Fibroblast of the conjunctiva (primary cell): ENCODE measurements around the gene RAD23B.
"Not testable (repeated sequence)": the region's sequence is repeated elsewhere in the genome, so short reads cannot be mapped to it uniquely, and the experiment has no call there.

ENCODE experiments used
- DNase-seq: peaks from one replicate; pipeline ENCODE4 v3.0.0-alpha.2; 2010; ENCODE audit warnings: low read depth

The RAD23B gene

GRCh38 chr9:107282759-107283622 lies at the start of gene RAD23B:
RAD23B (plus strand) TSS chr9:107283279; CDS start chr9:107283630, 351 bp downstream.
- peak; percentile 98 for DNase-seq

GRCh38 chr9:107235765-107236442 lies 47.2 kb upstream of the RAD23B start:
- DNase-seq, result no peak

GRCh38 chr9:107237873-107238272 lies 45.2 kb upstream of the RAD23B start:
- no peak for DNase-seq

- DNase-seq, result no peak
These were observed 43.6 kb upstream of the RAD23B start for GRCh38 chr9:107239474-107239873.

GRCh38 chr9:107240260-107240659 lies 42.8 kb upstream of the RAD23B start:
- no peak for DNase-seq

- no peak for DNase-seq
These were observed 40.7 kb upstream of the RAD23B start for GRCh38 chr9:107242073-107243030.

- no peak for DNase-seq
These were observed 39.3 kb upstream of the RAD23B start for GRCh38 chr9:107243742-107244141.

- no peak for DNase-seq
These were observed 36.5 kb upstream of the RAD23B start for GRCh38 chr9:107246259-107247254.

- DNase-seq, result no peak
These were observed 34.4 kb upstream of the RAD23B start for GRCh38 chr9:107248714-107249113.

- DNase-seq, result no peak
These were observed 33.9 kb upstream of the RAD23B start for GRCh38 chr9:107249131-107249533.

- no peak for DNase-seq
These were observed 33.3 kb upstream of the RAD23B start for GRCh38 chr9:107249665-107250285.

- peak; percentile 74 for DNase-seq
These were observed 31.2 kb upstream of the RAD23B start for GRCh38 chr9:107251756-107252322.

GRCh38 chr9:107258919-107259318 lies 24.2 kb upstream of the RAD23B start:
- no peak for DNase-seq

- not testable (repeated sequence) for DNase-seq
These were observed 23.2 kb upstream of the RAD23B start for GRCh38 chr9:107259751-107260313.

- DNase-seq, result no peak
These were observed 22.5 kb upstream of the RAD23B start for GRCh38 chr9:107260437-107261081.

GRCh38 chr9:107261106-107261505 lies 22.0 kb upstream of the RAD23B start:
- DNase-seq, result no peak

- no peak for DNase-seq
These were observed 19.8 kb upstream of the RAD23B start for GRCh38 chr9:107263289-107263688.

- DNase-seq, result no peak
These were observed 16.3 kb upstream of the RAD23B start for GRCh38 chr9:107266624-107267368.
